ENCODE data around the gene TGFBRAP1. TPM values are rescaled to one million over a fixed set of nuclear protein-coding genes. Genes with fewer than 3 reads are reported as not detected.

The TGFBRAP1 gene
- total RNA-seq, 2 donors from 2014 or later: 13.8 to 21.5 TPM

DNA sequence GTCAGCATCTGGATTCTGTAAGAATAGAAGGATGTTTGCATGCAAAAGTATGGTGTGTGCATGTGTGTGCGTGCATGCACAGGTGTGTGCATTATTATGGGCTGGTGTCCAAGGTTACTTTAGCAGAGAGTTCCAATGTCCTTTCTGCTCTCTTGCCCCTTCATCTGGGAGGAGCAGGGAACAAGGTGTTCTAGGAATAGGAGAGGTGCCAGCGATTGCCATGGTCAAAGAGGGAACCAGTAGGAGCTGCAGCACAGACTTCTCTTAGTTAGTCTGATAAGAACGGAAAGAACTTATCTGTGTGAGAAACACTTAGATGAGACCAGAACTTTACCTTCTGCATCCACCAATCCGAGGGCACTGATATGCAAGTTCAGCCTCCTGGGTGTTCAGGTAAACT lies 79.6 kb downstream of the TGFBRAP1 start:
- Mint-ChIP-seq H3K27ac (no peak overlapping the region), H3K4me3 (no peak overlapping the region), H3K9me3 (no peaks in the 10 kb centered on the region), H3K36me3 (ENCODE audit: insufficient read depth in 2 of 2) (no peaks in the 10 kb centered on the region), H3K4me1 (ENCODE audit: low read depth) (no peaks in the 10 kb centered on the region), H3K27me3 (ENCODE audit: low read depth) (no peaks in the 10 kb centered on the region)
- DNase-seq (no peak), ATAC-seq (replicated peaks in 1 of 2) (no peak)

DNA sequence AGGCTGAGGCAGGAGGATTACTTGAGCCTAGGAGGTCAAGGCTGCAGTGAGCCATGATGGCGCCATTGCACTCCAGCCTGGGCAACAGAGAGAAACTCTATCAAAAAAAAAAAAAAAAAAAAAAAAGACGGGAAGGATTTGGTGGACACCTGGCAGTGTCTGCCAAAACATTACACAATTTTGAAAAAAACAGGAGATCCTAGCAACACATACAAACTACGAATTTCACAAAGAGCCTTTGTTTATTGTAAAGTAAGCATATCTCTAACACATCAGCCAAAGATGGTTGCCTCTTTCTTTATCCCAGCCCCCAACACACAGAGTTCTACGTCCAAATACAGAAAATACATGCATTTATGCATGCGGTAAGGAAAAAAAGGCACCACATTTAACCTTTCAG lies 80.4 kb downstream of the TGFBRAP1 start:
- Mint-ChIP-seq H3K27me3 (ENCODE audit: low read depth) (no peaks in the 10 kb centered on the region), H3K4me1 (ENCODE audit: low read depth) (no peaks in the 10 kb centered on the region), H3K4me3 (no peak overlapping the region), H3K36me3 (ENCODE audit: insufficient read depth in 2 of 2) (no peaks in the 10 kb centered on the region), H3K27ac (no peak overlapping the region), H3K9me3 (no peaks in the 10 kb centered on the region)
- ATAC-seq (replicated peaks in 1 of 2) (no peak), DNase-seq (no peak)

DNA sequence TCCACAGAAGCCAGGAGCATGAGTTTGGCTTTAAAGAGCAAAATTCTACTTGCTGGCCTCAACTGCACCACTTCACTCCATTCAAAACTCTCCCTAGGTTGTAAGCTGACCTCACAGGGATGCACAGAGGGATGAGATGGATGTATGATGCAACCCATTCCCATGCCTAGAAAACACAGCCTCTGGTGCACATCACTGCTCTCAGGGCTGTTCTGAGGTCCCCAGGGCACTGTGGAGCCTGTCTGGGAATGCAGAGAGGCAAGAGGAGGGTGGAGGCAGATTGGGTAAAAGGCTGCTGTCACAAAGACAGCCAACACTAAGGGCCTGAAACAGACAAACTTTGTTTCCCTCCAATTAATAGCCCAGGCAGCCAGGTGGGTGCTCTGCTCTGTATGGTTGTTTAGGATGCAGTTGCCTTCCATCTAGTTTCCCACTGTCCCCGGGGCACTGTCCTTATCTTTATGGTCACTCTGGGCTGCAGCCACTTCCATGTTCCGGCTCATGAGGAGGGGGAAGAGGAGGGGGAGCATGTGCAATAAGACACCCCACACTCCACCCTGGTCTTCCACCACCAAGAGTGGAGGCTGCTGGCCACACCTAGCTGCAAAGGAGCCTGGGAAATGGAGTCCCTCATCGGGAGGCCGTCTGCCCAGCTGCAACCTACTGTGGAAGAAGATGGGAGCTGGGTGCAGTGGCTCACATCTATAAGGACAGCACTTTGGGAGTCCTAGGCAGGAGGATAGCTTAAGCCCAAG lies 81.0 kb downstream of the TGFBRAP1 start:
- DNase-seq: no peak
- Mint-ChIP-seq H3K27ac (no peak overlapping the region), H3K36me3 (ENCODE audit: insufficient read depth in 2 of 2) (no peaks in the 10 kb centered on the region), H3K27me3 (ENCODE audit: low read depth) (no peaks in the 10 kb centered on the region), H3K9me3 (no peaks in the 10 kb centered on the region), H3K4me1 (ENCODE audit: low read depth) (no peaks in the 10 kb centered on the region), H3K4me3 (no peak overlapping the region)
- no peak for ATAC-seq (replicated peaks in 1 of 2)

DNA sequence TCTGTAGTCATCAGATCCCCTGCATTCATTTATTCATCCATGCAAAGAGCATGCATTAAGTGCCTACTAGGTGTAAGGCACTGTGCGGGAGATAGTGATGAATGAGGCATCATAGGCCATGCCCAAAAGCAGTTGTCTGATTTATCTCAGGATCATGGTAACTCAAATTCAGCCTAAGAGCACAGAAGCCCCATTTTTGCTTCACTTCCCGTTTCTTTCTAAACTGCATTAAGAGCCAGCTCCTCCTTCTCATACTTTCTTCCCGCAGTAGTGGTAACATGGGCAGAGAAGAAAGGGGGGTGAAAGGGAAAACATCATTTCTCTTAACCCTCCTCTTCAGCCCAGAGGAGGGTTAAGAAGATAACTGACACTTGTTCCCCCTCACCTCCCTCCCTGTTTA lies 85.1 kb downstream of the TGFBRAP1 start:
- no peaks in the 10 kb centered on the region for H3K9me3 Mint-ChIP-seq
- DNase-seq: no peak
- H3K27me3 Mint-ChIP-seq (ENCODE audit: low read depth): no peaks in the 10 kb centered on the region
- no peaks in the 10 kb centered on the region for H3K36me3 Mint-ChIP-seq (ENCODE audit: insufficient read depth in 2 of 2)
- H3K27ac Mint-ChIP-seq: no peak overlapping the region
- H3K4me3 Mint-ChIP-seq: no peak overlapping the region
- no peak for ATAC-seq (replicated peaks in 1 of 2)
- no peaks in the 10 kb centered on the region for H3K4me1 Mint-ChIP-seq (ENCODE audit: low read depth)

DNA sequence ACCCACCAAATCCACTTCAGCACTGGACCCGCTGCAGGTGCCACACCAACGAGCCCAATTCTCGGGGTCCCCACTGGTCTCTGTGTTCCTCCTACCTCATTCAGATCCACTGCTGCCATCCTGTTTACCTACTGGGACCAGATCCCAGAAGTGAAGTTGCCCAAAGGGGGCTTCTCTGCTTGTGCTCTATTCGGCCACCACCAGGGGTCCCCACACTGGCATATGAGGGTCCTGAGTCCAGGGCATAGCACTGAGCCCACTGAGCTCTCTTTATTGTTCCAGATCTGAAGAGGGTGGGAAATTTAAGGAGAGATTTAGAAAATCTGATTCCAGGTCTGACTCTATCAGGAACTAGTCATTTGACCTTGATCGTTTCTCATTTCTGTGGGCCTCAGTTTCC lies 85.6 kb downstream of the TGFBRAP1 start:
- DNase-seq: peak in 1 of 2 donors; percentile 5

DNA sequence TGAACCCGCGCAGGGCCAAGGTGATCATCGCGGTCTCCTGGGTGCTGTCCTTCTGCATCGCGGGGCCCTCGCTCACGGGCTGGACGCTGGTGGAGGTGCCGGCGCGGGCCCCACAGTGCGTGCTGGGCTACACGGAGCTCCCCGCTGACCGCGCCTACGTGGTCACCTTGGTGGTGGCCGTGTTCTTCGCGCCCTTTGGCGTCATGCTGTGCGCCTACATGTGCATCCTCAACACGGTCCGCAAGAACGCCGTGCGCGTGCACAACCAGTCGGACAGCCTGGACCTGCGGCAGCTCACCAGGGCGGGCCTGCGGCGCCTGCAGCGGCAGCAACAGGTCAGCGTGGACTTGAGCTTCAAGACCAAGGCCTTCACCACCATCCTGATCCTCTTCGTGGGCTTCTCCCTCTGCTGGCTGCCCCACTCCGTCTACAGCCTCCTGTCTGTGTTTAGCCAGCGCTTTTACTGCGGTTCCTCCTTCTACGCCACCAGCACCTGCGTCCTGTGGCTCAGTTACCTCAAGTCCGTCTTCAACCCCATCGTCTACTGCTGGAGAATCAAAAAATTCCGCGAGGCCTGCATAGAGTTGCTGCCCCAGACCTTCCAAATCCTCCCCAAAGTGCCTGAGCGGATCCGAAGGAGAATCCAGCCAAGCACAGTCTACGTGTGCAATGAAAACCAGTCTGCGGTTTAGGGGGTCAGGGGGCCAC lies 87.1 kb downstream of the TGFBRAP1 start:
- Mint-ChIP-seq H3K36me3 (ENCODE audit: insufficient read depth in 2 of 2) (no peaks in the 10 kb centered on the region), H3K4me1 (ENCODE audit: low read depth) (no peaks in the 10 kb centered on the region), H3K27ac (no peak overlapping the region), H3K27me3 (ENCODE audit: low read depth) (peaks cover 7% of the 10 kb centered on the region), H3K4me3 (no peak overlapping the region), H3K9me3 (no peaks in the 10 kb centered on the region)
- ATAC-seq (replicated peaks in 1 of 2): no peak
- DNase-seq: no peak

More for the DNA sequence above, 85.6 kb downstream of the TGFBRAP1 start:
- Mint-ChIP-seq H3K4me1 (ENCODE audit: low read depth) (no peaks in the 10 kb centered on the region), H3K27ac (no peak overlapping the region), H3K27me3 (ENCODE audit: low read depth) (peaks cover 3% of the 10 kb centered on the region), H3K9me3 (no peaks in the 10 kb centered on the region), H3K4me3 (no peak overlapping the region), H3K36me3 (ENCODE audit: insufficient read depth in 2 of 2) (no peaks in the 10 kb centered on the region)
- ATAC-seq (replicated peaks in 1 of 2): no peak

DNA sequence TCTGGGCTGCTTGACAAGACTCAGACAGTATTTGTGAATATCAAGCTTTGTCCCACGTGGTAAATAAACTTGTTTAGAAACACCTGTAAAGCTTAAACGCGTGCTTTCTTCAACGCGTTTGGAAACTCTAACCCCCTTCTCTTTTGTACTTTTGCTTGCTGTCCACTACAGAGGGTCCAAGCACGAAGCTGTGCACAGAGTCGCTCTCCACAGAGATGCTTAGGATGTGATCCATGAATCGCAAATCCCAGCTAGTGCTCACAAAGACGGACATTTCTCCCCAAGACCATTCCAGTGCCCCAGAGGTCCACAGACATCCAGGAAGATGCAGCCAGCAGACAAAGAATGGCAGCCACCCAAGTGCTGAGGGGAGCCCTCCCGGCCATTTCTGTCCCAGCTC lies 88.1 kb downstream of the TGFBRAP1 start, which contains the start of gene GPR45:
TSS of gene GPR45 (plus strand) at position 301 of the 400 bp plus-strand sequence. CDS start 116 bp downstream, outside the sequence.
- Mint-ChIP-seq H3K9me3 (no peaks in the 10 kb centered on the region), H3K27me3 (ENCODE audit: low read depth) (peaks cover 10% of the 10 kb centered on the region), H3K36me3 (ENCODE audit: insufficient read depth in 2 of 2) (no peaks in the 10 kb centered on the region), H3K4me3 (no peak within 1 kb of the TSS), H3K27ac (no peak within 1 kb of the TSS), H3K4me1 (ENCODE audit: low read depth) (no peaks in the 10 kb centered on the region)
- DNase-seq (no peak), ATAC-seq (replicated peaks in 1 of 2) (no peak)

DNA sequence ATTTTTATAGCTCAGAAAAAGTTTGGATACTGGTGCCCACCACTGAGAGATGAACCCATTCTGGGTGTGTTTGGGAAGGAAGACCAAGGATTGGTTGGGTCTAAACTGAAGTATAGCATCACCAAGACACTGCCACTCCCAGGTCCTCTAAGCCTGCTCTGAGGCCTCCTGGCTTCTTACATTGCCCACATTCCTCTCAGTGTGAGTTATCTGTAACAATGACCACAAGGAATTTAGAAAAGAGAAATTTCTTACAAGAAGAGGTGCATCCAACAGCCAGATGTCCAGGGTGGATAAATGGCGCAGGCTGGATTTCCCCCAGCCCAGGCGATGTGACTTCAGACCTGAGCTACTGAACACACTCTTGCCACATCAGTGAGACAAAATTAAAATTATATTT lies 89.6 kb downstream of the TGFBRAP1 start:
- Mint-ChIP-seq H3K4me1 (ENCODE audit: low read depth) (peaks cover 10% of the 10 kb centered on the region), H3K9me3 (no peaks in the 10 kb centered on the region), H3K27ac (no peak overlapping the region), H3K4me3 (no peak overlapping the region), H3K27me3 (ENCODE audit: low read depth) (peaks cover 15% of the 10 kb centered on the region), H3K36me3 (ENCODE audit: insufficient read depth in 2 of 2) (no peaks in the 10 kb centered on the region)
- no peak for ATAC-seq (replicated peaks in 1 of 2)
- DNase-seq: no peak

DNA sequence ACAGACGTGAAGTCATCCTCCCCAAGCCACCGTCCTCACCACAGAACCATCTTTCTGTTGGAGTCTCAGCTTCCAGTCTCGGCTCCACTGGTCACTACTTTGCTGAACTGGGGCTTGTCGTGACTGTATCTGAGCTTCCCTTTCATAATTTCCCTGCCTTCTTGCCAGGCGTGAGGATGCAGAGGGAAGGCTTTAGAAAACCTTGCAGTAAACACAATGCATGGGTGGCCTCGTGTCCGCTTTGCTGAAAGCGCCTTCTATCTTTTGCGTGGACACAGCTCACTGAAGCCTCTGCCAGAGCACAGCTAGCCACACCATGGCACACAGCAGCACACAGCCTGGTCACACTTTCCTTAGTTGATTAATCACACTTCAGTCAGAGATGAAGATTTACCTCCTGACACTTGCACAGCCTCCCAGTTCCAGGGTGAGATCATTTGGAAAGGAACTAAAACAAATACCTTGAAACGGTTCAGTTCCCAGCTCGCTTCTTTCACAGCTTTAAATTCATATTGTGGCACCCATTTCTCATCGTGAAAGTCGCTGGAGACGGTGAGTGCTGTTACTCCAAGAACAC lies 90.8 kb downstream of the TGFBRAP1 start:
- H3K9me3 Mint-ChIP-seq: no peaks in the 10 kb centered on the region
- no peaks in the 10 kb centered on the region for H3K36me3 Mint-ChIP-seq (ENCODE audit: insufficient read depth in 2 of 2)
- ATAC-seq (replicated peaks in 1 of 2): no peak
- no peak for DNase-seq
- H3K4me1 Mint-ChIP-seq (ENCODE audit: low read depth): peaks cover 10% of the 10 kb centered on the region
- no peak overlapping the region for H3K4me3 Mint-ChIP-seq
- peaks cover 15% of the 10 kb centered on the region for H3K27me3 Mint-ChIP-seq (ENCODE audit: low read depth)
- no peak overlapping the region for H3K27ac Mint-ChIP-seq

DNA sequence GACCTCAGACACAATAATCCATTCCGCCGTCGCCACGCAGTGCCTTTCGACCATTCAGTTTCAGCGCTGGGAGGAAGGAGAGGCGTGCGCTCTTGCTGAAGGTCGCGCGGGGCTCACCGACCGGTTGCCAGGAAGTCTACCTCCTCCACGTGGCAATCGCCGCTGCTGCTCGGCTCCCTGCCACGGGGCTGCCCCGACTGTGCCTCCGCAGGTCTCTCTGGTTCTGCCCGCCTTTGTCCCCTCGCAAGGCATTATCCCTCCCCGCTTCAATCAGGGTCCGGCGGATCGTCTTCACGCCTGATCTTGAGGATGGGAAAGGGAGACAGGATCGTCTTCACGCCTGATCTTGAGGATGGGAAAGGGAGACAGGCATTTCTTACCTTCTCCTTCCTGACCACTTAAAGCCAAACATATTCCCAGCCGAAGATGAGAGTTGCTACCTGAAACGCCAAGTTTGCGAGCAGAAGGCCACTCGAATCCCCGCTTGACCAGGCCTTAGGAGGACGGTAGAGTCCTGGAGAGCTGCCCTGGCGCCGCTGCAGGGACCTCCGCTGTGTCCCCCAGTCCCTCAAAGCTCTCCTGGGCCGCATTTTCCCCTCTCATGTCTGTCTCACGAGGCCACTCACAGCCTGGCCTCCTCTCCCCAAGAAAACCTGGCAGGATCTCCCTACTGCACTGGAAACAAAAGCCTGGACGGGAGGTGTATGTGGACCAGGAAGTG lies 92.3 kb downstream of the TGFBRAP1 start:
- H3K27ac Mint-ChIP-seq: no peak overlapping the region
- H3K4me3 Mint-ChIP-seq: no peak overlapping the region
- no peaks in the 10 kb centered on the region for H3K36me3 Mint-ChIP-seq (ENCODE audit: insufficient read depth in 2 of 2)
- no peaks in the 10 kb centered on the region for H3K9me3 Mint-ChIP-seq
- DNase-seq (peak in 1 of 2 donors; percentile 8), ATAC-seq (replicated peaks in 1 of 2) (no peak)
- peaks cover 10% of the 10 kb centered on the region for H3K4me1 Mint-ChIP-seq (ENCODE audit: low read depth)
- H3K27me3 Mint-ChIP-seq (ENCODE audit: low read depth): peaks cover 15% of the 10 kb centered on the region

DNA sequence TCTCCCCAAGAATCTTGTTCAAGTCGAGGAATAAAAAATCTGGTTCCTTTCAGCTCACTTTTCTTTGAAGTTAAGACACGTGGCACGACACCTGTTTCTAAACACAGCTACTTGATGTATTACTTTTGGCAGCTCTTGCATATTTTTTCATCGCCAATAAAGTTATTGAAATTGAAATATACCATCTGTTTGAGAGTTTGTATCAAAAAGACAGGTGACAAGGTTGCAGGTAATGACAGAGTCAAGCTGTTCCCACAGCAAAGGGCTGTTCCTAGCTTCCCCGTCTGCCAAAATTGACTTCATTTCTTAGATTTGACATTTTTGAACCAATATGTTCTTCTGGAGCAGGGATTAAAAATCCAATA lies 93.5 kb downstream of the TGFBRAP1 start:
- no peak overlapping the region for H3K27ac Mint-ChIP-seq
- no peaks in the 10 kb centered on the region for H3K36me3 Mint-ChIP-seq (ENCODE audit: insufficient read depth in 2 of 2)
- peaks cover 15% of the 10 kb centered on the region for H3K27me3 Mint-ChIP-seq (ENCODE audit: low read depth)
- ATAC-seq (replicated peaks in 1 of 2) (no peak), DNase-seq (no peak)
- H3K4me1 Mint-ChIP-seq (ENCODE audit: low read depth): peaks cover 10% of the 10 kb centered on the region
- H3K9me3 Mint-ChIP-seq: no peaks in the 10 kb centered on the region
- H3K4me3 Mint-ChIP-seq: no peak overlapping the region

DNA sequence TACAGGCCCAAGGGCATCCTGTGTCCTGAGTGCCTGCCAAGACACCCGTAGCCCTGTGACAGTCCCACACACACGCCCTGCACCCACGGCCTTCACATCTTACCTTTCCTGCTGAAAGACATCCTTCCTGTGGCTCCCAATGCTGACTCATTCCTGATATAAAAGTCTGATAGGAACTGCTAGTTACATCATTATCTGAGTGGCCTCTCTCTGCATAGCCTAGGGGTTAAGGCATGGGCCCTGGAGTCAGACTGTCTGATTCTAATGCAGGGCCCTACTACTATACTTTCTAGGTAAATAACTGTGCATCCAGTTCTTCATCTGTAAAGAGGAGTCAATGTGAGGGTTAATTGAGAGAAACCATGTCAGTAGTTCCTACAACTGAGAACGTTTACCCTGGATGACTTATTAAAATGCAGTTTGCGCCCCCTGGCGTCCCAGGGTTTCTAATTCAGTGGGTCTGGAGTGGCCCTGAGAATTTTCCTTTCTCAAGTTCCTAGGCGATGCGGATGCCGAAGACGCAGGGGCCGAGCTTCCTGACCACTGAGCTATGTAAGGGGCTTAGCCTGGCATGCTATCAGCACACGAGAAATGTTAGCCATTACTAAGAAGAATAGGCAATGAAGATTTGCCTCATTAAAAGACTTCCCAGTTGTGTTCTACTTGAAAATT lies 94.0 kb downstream of the TGFBRAP1 start:
- DNase-seq: peak; percentile 67 to 69
- no peaks in the 10 kb centered on the region for H3K36me3 Mint-ChIP-seq (ENCODE audit: insufficient read depth in 2 of 2)
- H3K27ac Mint-ChIP-seq: no peak overlapping the region
- H3K4me3 Mint-ChIP-seq: no peak overlapping the region
- no peaks in the 10 kb centered on the region for H3K9me3 Mint-ChIP-seq
- peak; percentile 77 to 83 for ATAC-seq (replicated peaks in 1 of 2)
- H3K27me3 Mint-ChIP-seq (ENCODE audit: low read depth): peaks cover 15% of the 10 kb centered on the region
- peaks cover 10% of the 10 kb centered on the region for H3K4me1 Mint-ChIP-seq (ENCODE audit: low read depth)

Data from activated T-cell treated with anti-CD3 and anti-CD28 coated beads, Interleukin-2, amount 50 U/mL, for 72 hours (primary cell).